OCI-LY1 (cell line): ENCODE measurements around the gene C1QTNF6.

Source experiments
- H2AFZ ChIP-seq: fragments of 200-600 bp; sonication (generic), shearing (Covaris generic); 2 replicates; pipeline ENCODE4 v1.6.0; 2014; ENCODE audit warnings: antibody characterized with exemption, mild to moderate bottlenecking, low read length
- H3F3A ChIP-seq: fragments of 200-600 bp; sonication (generic), shearing (Covaris generic); 2 replicates; pipeline ENCODE4 v1.6.0; 2014; ENCODE audit warnings: mild to moderate bottlenecking, antibody characterized with exemption, low read length, moderate library complexity; ENCODE audit not compliant: insufficient read depth
- H3K27ac ChIP-seq: fragments of 200-600 bp; sonication (generic); 2 replicates; pipeline ENCODE4 v1.5.1; 2014; ENCODE audit warnings: low read length, mixed run types, mild to moderate bottlenecking, low read depth; ENCODE audit not compliant: poor library complexity, severe bottlenecking
- H3K27me3 ChIP-seq: fragments of 200-600 bp; sonication (generic); 2 replicates; pipeline ENCODE4 v1.6.0; 2014; ENCODE audit warnings: antibody characterized with exemption, mild to moderate bottlenecking, low read length, moderate library complexity; ENCODE audit not compliant: insufficient read depth
- H3K36me3 ChIP-seq: fragments of 200-600 bp; sonication (generic); 2 replicates; pipeline ENCODE4 v1.6.1; 2014; ENCODE audit warnings: mild to moderate bottlenecking, antibody characterized with exemption, low read length, moderate library complexity, mixed read lengths; ENCODE audit not compliant: insufficient read depth
- H3K4me1 ChIP-seq: fragments of 200-600 bp; sonication (generic); 2 replicates; pipeline ENCODE4 v1.5.1; 2014; ENCODE audit warnings: mild to moderate bottlenecking, low read length, moderate library complexity; ENCODE audit not compliant: insufficient read depth, severe bottlenecking
- H3K4me2 ChIP-seq: fragments of 200-600 bp; sonication (generic), shearing (Covaris generic); 2 replicates; pipeline ENCODE4 v1.6.1; 2014; ENCODE audit warnings: low read length
- H3K4me3 ChIP-seq: fragments of 200-600 bp; sonication (generic); 2 replicates; pipeline ENCODE4 v1.5.1; 2014; ENCODE audit warnings: low read length, low read depth, mild to moderate bottlenecking, mixed read lengths; ENCODE audit not compliant: poor library complexity, severe bottlenecking
- H3K79me2 ChIP-seq: fragments of 200-600 bp; shearing (Covaris generic); 2 replicates; pipeline ENCODE4 v1.6.1; 2016; ENCODE audit warnings: mixed run types, low read length, mixed read lengths; ENCODE audit not compliant: insufficient read depth
- H3K9ac ChIP-seq: fragments of 200-600 bp; sonication (generic), shearing (Covaris generic); 2 replicates; pipeline ENCODE4 v1.6.1; 2014; ENCODE audit warnings: mild to moderate bottlenecking, low read length, mixed read lengths
- H3K9me2 ChIP-seq: fragments of 200-600 bp; sonication (generic), shearing (Covaris generic); 2 replicates; pipeline ENCODE4 v1.6.1; 2014; ENCODE audit warnings: low read depth, mild to moderate bottlenecking, low read length, mixed read lengths
- H3K9me3 ChIP-seq: fragments of 200-600 bp; shearing (Covaris generic); 2 replicates; pipeline ENCODE4 v1.6.1; 2014; ENCODE audit warnings: low read length, mixed read lengths
- H4K20me1 ChIP-seq: fragments of 200-600 bp; sonication (generic), shearing (Covaris generic); 2 replicates; pipeline ENCODE4 v1.6.0; 2016; ENCODE audit warnings: mild to moderate bottlenecking, low read length; ENCODE audit not compliant: insufficient read depth
- CTCF ChIP-seq: fragments of 200-600 bp; sonication (generic), shearing (Covaris generic); IDR thresholded peaks from 2 replicates; pipeline ENCODE4 v1.5.1; 2017; ENCODE audit warnings: mild to moderate bottlenecking, antibody characterized with exemption, low read length, moderate library complexity, mixed read lengths
- EZH2 ChIP-seq: fragments of 200-600 bp; sonication (generic), shearing (Covaris generic); IDR thresholded peaks from 2 replicates; pipeline ENCODE4 v1.8.0; 2017; ENCODE audit warnings: borderline replicate concordance, mixed run types, mild to moderate bottlenecking, antibody characterized with exemption, low read length, moderate library complexity, mixed read lengths

Gene C1QTNF6

GRCh38 chr22:37190262-37190780 is 2.3 kb upstream of the C1QTNF6 start:
- H3K9me2 ChIP-seq = no peaks in the 10 kb centered on the region
- H3K27ac ChIP-seq = no peak overlapping the region
- peaks cover 15% of the 10 kb centered on the region; the same call in 1 of the 2 replicates for H3K27me3 ChIP-seq
- no peak overlapping the region for H3K4me3 ChIP-seq
- H2AFZ ChIP-seq = no peak overlapping the region
- H3K4me2 ChIP-seq = no peak overlapping the region
- no peak for TF ChIP-seq CTCF
- no peak for TF ChIP-seq EZH2
- no peaks in the 10 kb centered on the region for H3F3A ChIP-seq
- H3K9me3 ChIP-seq = peaks cover 12% of the 10 kb centered on the region
- no peaks in the 10 kb centered on the region; the same call in 1 of the 2 replicates for H3K36me3 ChIP-seq
- H3K79me2 ChIP-seq = no peaks in the 10 kb centered on the region
- H4K20me1 ChIP-seq = no peaks in the 10 kb centered on the region
- no peaks in the 10 kb centered on the region for H3K4me1 ChIP-seq
- no peak overlapping the region for H3K9ac ChIP-seq

- Histone ChIP-seq H3K27me3 (peaks cover 20% of the 10 kb centered on the region; the same call in 1 of the 2 replicates), H3K4me3 (no peak overlapping the region), H3K9ac (no peak overlapping the region), H3F3A (no peaks in the 10 kb centered on the region), H4K20me1 (no peaks in the 10 kb centered on the region), H3K79me2 (no peaks in the 10 kb centered on the region), H2AFZ (no peak overlapping the region), H3K4me2 (no peak overlapping the region), H3K9me2 (no peaks in the 10 kb centered on the region), H3K27ac (no peak overlapping the region), H3K36me3 (no peaks in the 10 kb centered on the region; the same call in 1 of the 2 replicates), H3K9me3 (peaks cover 12% of the 10 kb centered on the region), H3K4me1 (no peaks in the 10 kb centered on the region)
- TF ChIP-seq CTCF = no peak
- TF ChIP-seq EZH2 = no peak
Measured at GRCh38 chr22:37188901-37189466, 937 bp upstream of the C1QTNF6 start.

GRCh38 chr22:37187552-37187890 is 526 bp downstream of the C1QTNF6 start:
- Histone ChIP-seq H3K4me1 (no peaks in the 10 kb centered on the region), H2AFZ (no peak overlapping the region), H3K4me3 (no peak overlapping the region), H3F3A (no peaks in the 10 kb centered on the region), H3K9me2 (no peaks in the 10 kb centered on the region), H3K4me2 (no peak overlapping the region), H3K79me2 (no peaks in the 10 kb centered on the region), H3K27me3 (0 out of 2 replicates have a peak, but pooled peaks cover 9% of the 10 kb centered on the region), H3K36me3 (no peaks in the 10 kb centered on the region; the same call in 1 of the 2 replicates), H3K9ac (no peak overlapping the region), H3K27ac (no peak overlapping the region), H4K20me1 (no peaks in the 10 kb centered on the region), H3K9me3 (peaks cover 3% of the 10 kb centered on the region; the same call in 1 of the 2 replicates)
- TF ChIP-seq EZH2 (no peak), CTCF (no peak)
